K562 (cell line): ENCODE data around the gene VEZF1. TPM values are rescaled to one million over a fixed set of nuclear protein-coding genes. Genes with fewer than 3 reads are reported as not detected.

Source experiments
- ATF1 ChIP-seq, 2 experiments: fragments of 450-650 bp in 1 of 2; IDR thresholded peaks; 2 replicates each; pipeline ENCODE4 v1.6.1; 2016; ENCODE audit warnings: missing compliant biosample characterization in 1 of 2, missing genetic modification characterization in 1 of 2
- COPS2 ChIP-seq: fragments of 450-650 bp; conservative IDR thresholded peaks from 2 replicates; pipeline ENCODE4 v1.6.1; 2016; ENCODE audit warnings: mild to moderate bottlenecking, moderate library complexity
- CREBBP ChIP-seq: IDR thresholded peaks from one replicate; pipeline ENCODE4 v1.6.1; 2012; ENCODE audit warnings: low read depth, mild to moderate bottlenecking, control low read depth, inconsistent platforms, low read length
- CTBP1 ChIP-seq: fragments of 450-650 bp; IDR thresholded peaks from 2 replicates; pipeline ENCODE4 v1.6.1; 2016; ENCODE audit warnings: borderline replicate concordance
- EHMT2 ChIP-seq: fragments of 450-650 bp; IDR thresholded peaks from 2 replicates; pipeline ENCODE4 v1.6.1; 2018; ENCODE audit warnings: antibody characterized with exemption
- FOS ChIP-seq: IDR thresholded peaks from 3 replicates; pipeline ENCODE4 v1.6.1; 2011; ENCODE audit not compliant: insufficient read length; ENCODE audit errors: extremely low read depth
- GABPA ChIP-seq: fragments of 200-800 bp; sonication (Bioruptor generic); conservative IDR thresholded peaks from 2 replicates; pipeline ENCODE4 v1.6.1; 2016; ENCODE audit warnings: low read depth, missing genetic modification characterization, missing compliant biosample characterization
- HMG20A ChIP-seq: fragments of 450-650 bp; formaldehyde crosslinking; conservative IDR thresholded peaks from 2 replicates; pipeline ENCODE4 v1.4.0; 2020; ENCODE audit warnings: mild to moderate bottlenecking, mixed read lengths
- KHSRP ChIP-seq: fragments of 450-650 bp; IDR thresholded peaks from 2 replicates; pipeline ENCODE4 v1.6.1; 2017
- L3MBTL2 ChIP-seq: fragments of 450-650 bp; IDR thresholded peaks from 2 replicates; pipeline ENCODE4 v1.6.1; 2016; ENCODE audit warnings: mild to moderate bottlenecking, moderate library complexity
- MAX ChIP-seq: sonication (generic); formaldehyde crosslinking; IDR thresholded peaks from 2 replicates; pipeline ENCODE4 v1.9.0; 2022; ENCODE audit warnings: mild to moderate bottlenecking, missing genetic modification reagents
- MTA1 ChIP-seq: fragments of 450-650 bp; IDR thresholded peaks from 2 replicates; pipeline ENCODE4 v1.6.1; 2017; ENCODE audit warnings: borderline replicate concordance
- RBM34 ChIP-seq: fragments of 200-400 bp; formaldehyde crosslinking; IDR thresholded peaks from 2 replicates; pipeline ENCODE4 v1.6.1; 2018; ENCODE audit warnings: low read length, borderline replicate concordance; ENCODE audit not compliant: insufficient read depth
- RFX1 ChIP-seq: fragments of 450-650 bp; IDR thresholded peaks from 2 replicates; pipeline ENCODE4 v1.6.1; 2016; ENCODE audit warnings: mild to moderate bottlenecking, moderate library complexity
- SETDB1 ChIP-seq: IDR thresholded peaks from one replicate; pipeline ENCODE4 v1.6.1; 2012; ENCODE audit warnings: low read length, control low read depth, inconsistent platforms
- SMARCB1 ChIP-seq: IDR thresholded peaks from 2 replicates; pipeline ENCODE4 v1.6.1; 2011; ENCODE audit warnings: improper control_type of control experiment, low read depth; ENCODE audit not compliant: insufficient read length
- SNRNP70 ChIP-seq: fragments of 200-400 bp; formaldehyde crosslinking; optimal IDR thresholded peaks from 2 replicates; pipeline ENCODE3; 2017; ENCODE audit warnings: low read depth, low read length
- SRSF3 ChIP-seq: fragments of 200-400 bp; formaldehyde crosslinking; IDR thresholded peaks from 2 replicates; pipeline ENCODE4 v1.6.1; 2016; ENCODE audit warnings: mild to moderate bottlenecking, low read length, moderate library complexity; ENCODE audit not compliant: insufficient read depth
- TAF7 ChIP-seq: fragments of 450-650 bp; IDR thresholded peaks from 2 replicates; pipeline ENCODE4 v1.6.1; 2016; ENCODE audit warnings: missing genetic modification characterization, missing compliant biosample characterization
- TCF7L2 ChIP-seq: fragments of 150-350 bp; IDR thresholded peaks from 2 replicates; pipeline ENCODE4 v1.6.1; 2016; ENCODE audit warnings: low read depth, mild to moderate bottlenecking, low read length, moderate library complexity
- TCFL5 ChIP-seq: fragments of 250-450 bp; sonication (Bioruptor Pico); conservative IDR thresholded peaks from 2 replicates; pipeline ENCODE4 v1.6.1; 2021; ENCODE audit warnings: mild to moderate bottlenecking, moderate library complexity, matching md5 sums
- TFAP4 ChIP-seq: sonication (generic); formaldehyde crosslinking; IDR thresholded peaks from 2 replicates; pipeline ENCODE4 v1.8.0; 2022; ENCODE audit warnings: missing genetic modification reagents, mild to moderate bottlenecking, moderate library complexity, borderline replicate concordance
- ZC3H11A ChIP-seq: IDR thresholded peaks from 2 replicates; pipeline ENCODE4 v1.6.1; 2012; ENCODE audit warnings: low read depth, low read length, improper control_type of control experiment
- ZFPM2 ChIP-seq: fragments of 250-450 bp; sonication (Bioruptor Pico); IDR thresholded peaks from 2 replicates; pipeline ENCODE4 v1.5.1; 2022; ENCODE audit warnings: mild to moderate bottlenecking
- ZKSCAN1 ChIP-seq: fragments of 150-350 bp; IDR thresholded peaks from 2 replicates; pipeline ENCODE4 v1.6.1; 2016; ENCODE audit warnings: low read depth, low read length
- ZNF124 ChIP-seq: sonication (generic); formaldehyde crosslinking; IDR thresholded peaks from 2 replicates; pipeline ENCODE4 v1.8.1; 2022; ENCODE audit warnings: missing genetic modification reagents
- ZNF175 ChIP-seq: fragments of 200-800 bp; sonication (Bioruptor generic); IDR thresholded peaks from 2 replicates; pipeline ENCODE4 v1.6.1; 2016; ENCODE audit warnings: low read depth, mild to moderate bottlenecking, missing genetic modification characterization, missing compliant biosample characterization
- ZNF384 ChIP-seq: IDR thresholded peaks from 2 replicates; pipeline ENCODE4 v1.6.1; 2012; ENCODE audit warnings: low read depth, low read length, improper control_type of control experiment
- ZNF561 ChIP-seq: fragments of 450-650 bp; formaldehyde crosslinking; conservative IDR thresholded peaks from 2 replicates; pipeline ENCODE4 v1.4.0; 2020; ENCODE audit warnings: mild to moderate bottlenecking, moderate library complexity
- ZNF695 ChIP-seq: fragments of 450-650 bp; formaldehyde crosslinking; IDR thresholded peaks from 2 replicates; pipeline ENCODE4 v1.4.0; 2020; ENCODE audit warnings: mild to moderate bottlenecking, moderate library complexity
- ZNF778 ChIP-seq: fragments of 450-650 bp; formaldehyde crosslinking; IDR thresholded peaks from 2 replicates; pipeline ENCODE4 v1.4.0; 2020; ENCODE audit warnings: mild to moderate bottlenecking, moderate library complexity
- polyA plus RNA-seq, 8 experiments: library from polyadenylated mRNA; depleted of rRNA in 4 of 8; stranded (reverse) in 5 of 8; unstranded in 3 of 8; fragments of >200 nt; fragmentation: Nextera tagmentation in 2 of 8; fragmentation: Illumina TruSeq in 1 of 8; extraction: Ambion mirVana in 2 of 8; extraction: Trizol in 1 of 8; gene quantifications; 2 replicates each; pipeline versions ENCODE4 v1.2.1 to v1.2.3, GENCODE V29; 2011 to 2014; ENCODE audit warnings: inconsistent platforms in 1 of 8, missing spikeins in 1 of 8
- total RNA-seq, 7 experiments: library from RNA; depleted of rRNA in 6 of 7; stranded (reverse); fragments of >200 nt in 6 of 7; fragmentation: Illumina TruSeq in 2 of 7; extraction: Trizol in 2 of 7; gene quantifications; 2 replicates each; pipeline versions ENCODE4 v1.2.1 to v1.2.3, GENCODE V29; 2011 to 2021; ENCODE audit warnings: low replicate concordance in 1 of 7

The VEZF1 gene
- total and polyA plus RNA-seq, 9 of the 15 experiments (the other 6 are each of a cell fraction or from before 2014, with no cell fraction given) = 9.5 to 33.4 (median 22.1) TPM

DNA sequence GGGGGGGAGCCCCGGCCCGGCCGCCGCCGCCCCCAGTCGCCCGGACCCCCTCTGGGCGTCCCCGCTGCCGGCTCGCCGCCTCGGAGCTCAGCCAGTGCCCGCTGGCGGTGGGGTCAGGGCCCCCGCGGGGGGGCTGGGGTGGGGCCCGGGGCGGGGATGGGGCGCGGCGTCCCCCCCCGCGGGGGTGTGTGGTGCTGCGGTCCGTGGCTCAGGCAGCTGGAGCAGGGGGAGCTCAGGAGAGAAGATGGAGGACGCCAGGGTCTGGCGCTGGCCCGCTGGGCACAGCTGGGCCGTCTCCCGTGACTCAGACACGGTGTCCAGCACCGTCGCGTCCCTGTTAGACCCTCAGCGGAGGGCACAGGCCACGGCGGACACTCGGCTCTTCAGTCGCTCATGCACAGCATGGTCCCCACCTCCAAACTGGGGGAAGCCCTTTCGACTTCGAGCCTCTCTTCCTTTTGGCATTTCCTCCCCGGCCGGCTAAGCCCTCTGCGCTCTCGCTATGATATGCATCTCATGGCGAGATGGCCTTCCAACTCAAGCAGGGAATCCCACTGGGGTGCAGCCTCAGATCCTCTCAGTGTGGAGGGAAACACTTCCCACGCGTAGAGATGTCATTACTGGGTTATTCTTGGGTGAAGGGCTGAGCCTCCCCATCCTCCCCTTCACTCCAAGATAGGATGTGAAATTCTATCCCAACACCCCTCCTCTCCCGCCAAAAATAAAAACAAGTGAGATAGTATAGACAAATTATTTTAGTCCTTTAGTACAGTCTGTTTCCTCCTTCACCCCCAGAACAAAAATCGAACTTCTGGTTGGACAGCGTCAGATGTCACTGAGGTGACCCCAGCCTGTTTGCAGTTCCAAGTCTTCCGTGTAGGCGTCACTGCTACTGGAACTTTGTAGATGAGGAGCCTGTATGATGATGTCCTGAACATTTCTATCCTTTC, 522 bp upstream of the VEZF1 start (continued):
- TF ChIP-seq ZNF384 (no peak), CREBBP (no peak), TFAP4 (CRISPR knock-in tag) (peak; percentile 94), SRSF3 (no peak), ZNF695 (CRISPR knock-in tag) (no peak; the same call in 1 of the 2 replicates), ZNF778 (CRISPR knock-in tag) (no peak), FOS (no peak), ATF1 (CRISPR knock-in tag; IDR thresholded peaks at IDR 0.05) (no peak), ATF1 (tag; IDR thresholded peaks at IDR 0.05) (peak; percentile 55), TCFL5 (CRISPR knock-in tag) (no peak), ZC3H11A (no peak; the same call in 1 of the 2 replicates), RBM34 (no peak), CTBP1 (peak; percentile 24; the same call in 1 of the 2 replicates), SNRNP70 (no peak), SMARCB1 (no peak), KHSRP (peak; percentile 34; the same call in 1 of the 2 replicates), EHMT2 (no peak), ZKSCAN1 (no peak), ZNF561 (peak; percentile 74; the same call in 1 of the 2 replicates), RFX1 (no peak), TCF7L2 (0 out of 2 replicates have a peak, but pooled peaks have one; percentile 41), TAF7 (peak; percentile 24; the same call in 1 of the 2 replicates), HMG20A (CRISPR knock-in tag) (no peak), L3MBTL2 (peak; percentile 24; the same call in 1 of the 2 replicates), ZFPM2 (CRISPR knock-in tag) (peak; percentile 76), SETDB1 (no peak), ZNF124 (CRISPR knock-in tag) (no peak), MTA1 (no peak), MAX (CRISPR knock-in tag) (peak; percentile 47; the same call in 1 of the 2 replicates), ZNF175 (CRISPR knock-in tag) (no peak), GABPA (tag) (peak; percentile 88), COPS2 (no peak)
